GM21723 (cell line): ENCODE results near the gene KLHL6.
"Not testable (repeated sequence)": the region's sequence is repeated elsewhere in the genome, so short reads cannot be mapped to it uniquely, and the experiment has no call there.

ENCODE experiments used
- ATAC-seq: cut with Tn5 transposase; IDR thresholded peaks from one replicate; pipeline ENCODE4 v1.9.1; 2021; ENCODE audit warnings: mild to moderate bottlenecking, moderate library complexity; ENCODE audit not compliant: unreplicated experiment

KLHL6 gene

GRCh38 chr3:183533412-183534132 lies 21.9 kb downstream of the KLHL6 start:
- peak; percentile 55 for ATAC-seq

DNA sequence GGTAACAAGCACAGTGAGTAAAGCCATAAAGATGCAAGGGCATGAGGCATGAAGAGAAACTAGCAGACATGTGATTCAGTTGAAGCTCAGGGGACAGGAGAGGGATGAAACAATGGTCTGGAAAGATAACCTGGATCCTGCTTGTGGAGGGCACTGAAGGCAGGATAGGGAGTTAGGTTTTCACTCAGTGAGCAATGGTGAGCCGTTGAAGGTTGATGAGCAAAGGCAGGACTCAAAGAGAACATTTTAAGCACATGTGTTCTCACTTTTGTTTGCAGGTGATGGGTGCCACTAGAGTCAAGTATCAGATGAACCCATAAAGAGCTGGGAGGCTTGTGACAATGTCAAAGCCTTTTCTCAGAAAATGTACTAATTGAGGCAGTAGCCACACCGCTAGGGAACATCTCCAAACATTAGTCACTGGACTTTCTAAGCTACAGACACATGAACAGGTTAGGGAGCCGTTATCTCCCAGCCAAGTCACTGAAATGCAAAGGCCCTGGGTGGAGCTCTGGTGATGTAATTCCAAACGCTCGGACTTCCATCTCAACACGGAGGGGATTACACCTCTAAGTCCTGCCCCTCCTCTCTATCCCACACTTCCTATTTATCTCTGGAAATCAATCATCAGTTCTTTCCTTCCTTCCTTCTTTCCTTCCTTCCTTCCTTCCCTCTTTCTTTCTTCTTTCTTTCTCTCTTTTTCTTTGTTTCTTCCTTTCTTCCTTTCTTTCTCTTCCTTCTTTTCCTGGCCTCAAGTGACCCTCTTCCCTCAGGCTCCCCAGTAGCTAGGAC lies 22.7 kb downstream of the KLHL6 start:
- ATAC-seq = no peak

DNA sequence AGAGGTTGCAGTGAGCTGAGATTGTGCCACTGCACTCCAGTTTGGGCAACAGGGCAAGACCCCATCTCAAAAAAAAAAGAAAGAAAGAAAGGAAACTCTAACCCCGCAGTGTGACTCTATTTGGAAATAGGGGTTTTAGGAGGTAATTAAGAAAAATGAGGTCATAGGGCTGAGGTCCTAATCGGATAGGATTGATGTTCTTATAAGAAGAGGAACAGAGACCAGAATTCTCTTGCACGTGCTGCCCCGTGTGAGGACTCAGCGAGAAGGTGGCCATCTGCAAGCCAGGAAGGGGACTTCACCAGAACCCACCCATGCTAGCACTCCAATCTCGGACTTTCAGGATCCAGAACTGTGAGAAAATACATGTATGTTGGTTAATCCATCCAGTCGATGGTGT lies 25.8 kb downstream of the KLHL6 start:
- ATAC-seq = no peak

GRCh38 chr3:183529185-183529584 lies 26.3 kb downstream of the KLHL6 start:
- no peak for ATAC-seq

GRCh38 chr3:183528758-183529157 lies 26.7 kb downstream of the KLHL6 start:
- ATAC-seq = not testable (repeated sequence)

GRCh38 chr3:183527428-183528379 lies 27.8 kb downstream of the KLHL6 start:
- ATAC-seq = peak; percentile 83

- no peak for ATAC-seq
Observed at GRCh38 chr3:183526838-183527427, 28.6 kb downstream of the KLHL6 start.

GRCh38 chr3:183524476-183524875 lies 31.0 kb downstream of the KLHL6 start:
- ATAC-seq = no peak

- ATAC-seq = not testable (repeated sequence)
Observed at GRCh38 chr3:183520741-183521556, 34.6 kb downstream of the KLHL6 start.

GRCh38 chr3:183520295-183520694 lies 35.2 kb downstream of the KLHL6 start:
- ATAC-seq = not testable (repeated sequence)

DNA sequence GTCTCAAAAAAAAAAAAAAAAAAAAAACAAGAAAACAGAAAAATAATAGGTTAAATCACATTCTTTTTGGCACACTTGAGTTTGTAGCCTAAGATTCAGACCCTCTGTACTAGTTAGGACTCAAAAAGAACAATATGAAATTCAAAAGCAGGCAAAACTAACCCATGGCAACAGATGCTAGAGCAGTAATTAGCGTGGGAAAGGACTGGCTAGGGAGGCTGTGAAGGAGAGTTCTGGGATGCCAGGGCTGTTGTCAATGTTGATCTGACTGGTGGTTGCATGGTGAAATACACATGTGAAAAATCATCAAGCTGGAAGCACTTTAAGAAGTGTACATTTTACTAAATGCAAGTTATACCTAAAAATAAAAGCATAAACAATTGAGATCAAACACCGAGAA lies 35.6 kb downstream of the KLHL6 start:
- no peak for ATAC-seq

GRCh38 chr3:183518491-183519251 lies 36.8 kb downstream of the KLHL6 start:
- ATAC-seq = no peak

DNA sequence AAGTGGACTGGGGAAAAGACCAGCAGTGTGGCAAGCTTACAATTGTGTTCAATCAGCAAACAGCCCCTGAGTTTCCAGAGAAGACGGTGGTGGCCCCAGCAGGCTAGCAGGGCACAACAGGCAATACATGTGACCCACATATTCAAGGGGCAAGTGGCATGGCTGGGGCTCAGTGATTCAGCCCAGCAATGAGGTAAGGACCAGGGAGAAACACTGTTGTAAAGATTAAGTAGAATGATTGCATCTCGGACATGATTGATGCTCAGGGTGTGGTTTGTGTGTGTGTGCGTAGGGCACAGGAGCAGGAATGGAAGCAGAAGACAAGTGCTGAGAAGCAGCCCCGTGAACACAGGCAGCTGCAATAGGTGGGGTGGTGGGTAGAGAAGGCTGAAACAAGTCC lies 37.9 kb downstream of the KLHL6 start:
- ATAC-seq = no peak

GRCh38 chr3:183515968-183516851 lies 39.3 kb downstream of the KLHL6 start:
- ATAC-seq = peak; percentile 81

GRCh38 chr3:183514021-183514420 lies 41.5 kb downstream of the KLHL6 start:
- no peak for ATAC-seq

DNA sequence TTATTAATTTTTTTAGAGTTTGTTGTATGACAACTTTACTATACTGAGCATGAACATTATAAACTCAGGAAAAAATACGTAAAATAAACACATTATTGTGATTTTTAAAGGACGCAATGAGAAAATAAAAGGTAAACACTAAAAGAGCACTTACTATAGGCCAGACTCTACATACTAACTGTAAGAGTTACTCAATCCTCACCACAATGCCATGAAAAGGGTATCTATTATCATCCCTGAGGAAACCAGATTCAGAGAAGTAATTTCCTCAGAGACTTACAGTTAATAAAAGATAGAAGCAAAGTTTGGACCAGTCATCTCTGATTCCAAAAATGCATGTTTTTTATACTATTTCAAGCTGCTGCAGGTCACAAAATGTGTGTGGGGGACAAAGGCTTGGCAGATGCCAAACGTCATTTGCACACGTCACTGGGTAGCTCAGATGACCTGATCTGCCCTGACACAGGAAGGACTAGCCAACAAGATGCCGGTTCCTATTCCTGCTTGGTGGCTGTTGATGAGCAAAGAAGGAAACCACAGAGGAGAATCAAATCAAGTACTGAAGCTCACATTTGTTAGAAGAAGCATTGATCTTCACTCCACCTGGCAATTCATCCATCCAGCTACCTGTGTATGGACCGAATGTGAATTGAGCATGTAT lies 42.3 kb downstream of the KLHL6 start:
- no peak for ATAC-seq

- peak; percentile 53 for ATAC-seq
Observed at GRCh38 chr3:183511286-183512131, 44.0 kb downstream of the KLHL6 start.
